Hepatocyte (in vitro differentiated cells): ENCODE results near the gene ANO7.

Source experiments
- EZH2 ChIP-seq: fragments of 200-600 bp; sonication (generic); IDR thresholded peaks from 2 replicates; pipeline ENCODE4 v1.6.1; 2016; ENCODE audit warnings: antibody characterized with exemption, mild to moderate bottlenecking, borderline replicate concordance
- TF ChIP-seq, protein P1 (sequence below): fragments of 200-600 bp; sonication (generic); IDR thresholded peaks from 2 replicates; pipeline ENCODE4 v1.5.1; 2016; ENCODE audit warnings: antibody characterized with exemption, mild to moderate bottlenecking; ENCODE audit not compliant: poor library complexity

DNA sequence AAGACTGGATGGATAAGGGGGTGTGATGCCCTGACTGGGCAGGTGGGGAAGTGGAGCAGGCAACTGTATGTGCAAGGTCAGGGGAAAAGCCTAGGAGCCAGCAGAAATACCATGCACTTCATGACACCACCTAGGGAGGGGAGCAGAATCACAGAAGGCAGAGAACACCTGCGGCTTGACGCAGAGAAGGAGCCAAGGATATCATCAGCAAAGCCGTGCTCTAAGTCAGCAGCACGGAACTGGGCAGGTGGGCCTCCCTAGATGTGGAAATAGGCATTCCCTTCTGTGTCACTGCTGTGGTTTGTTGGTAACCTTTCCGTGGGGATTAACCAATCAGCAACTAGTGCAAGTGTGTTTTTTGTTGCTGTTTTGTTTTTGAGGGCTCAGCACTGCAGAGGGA is 85.7 kb downstream of the ANO7 start:
- TF ChIP-seq, protein P1, sequence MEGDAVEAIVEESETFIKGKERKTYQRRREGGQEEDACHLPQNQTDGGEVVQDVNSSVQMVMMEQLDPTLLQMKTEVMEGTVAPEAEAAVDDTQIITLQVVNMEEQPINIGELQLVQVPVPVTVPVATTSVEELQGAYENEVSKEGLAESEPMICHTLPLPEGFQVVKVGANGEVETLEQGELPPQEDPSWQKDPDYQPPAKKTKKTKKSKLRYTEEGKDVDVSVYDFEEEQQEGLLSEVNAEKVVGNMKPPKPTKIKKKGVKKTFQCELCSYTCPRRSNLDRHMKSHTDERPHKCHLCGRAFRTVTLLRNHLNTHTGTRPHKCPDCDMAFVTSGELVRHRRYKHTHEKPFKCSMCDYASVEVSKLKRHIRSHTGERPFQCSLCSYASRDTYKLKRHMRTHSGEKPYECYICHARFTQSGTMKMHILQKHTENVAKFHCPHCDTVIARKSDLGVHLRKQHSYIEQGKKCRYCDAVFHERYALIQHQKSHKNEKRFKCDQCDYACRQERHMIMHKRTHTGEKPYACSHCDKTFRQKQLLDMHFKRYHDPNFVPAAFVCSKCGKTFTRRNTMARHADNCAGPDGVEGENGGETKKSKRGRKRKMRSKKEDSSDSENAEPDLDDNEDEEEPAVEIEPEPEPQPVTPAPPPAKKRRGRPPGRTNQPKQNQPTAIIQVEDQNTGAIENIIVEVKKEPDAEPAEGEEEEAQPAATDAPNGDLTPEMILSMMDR: no peak
- no peak for TF ChIP-seq EZH2
